ENCODE data around the gene SFT2D1.

SFT2D1 gene

GRCh38 chr6:166308769-166309589, 33.4 kb downstream of the SFT2D1 start:
- no peak overlapping the region for H3K4me3 ChIP-seq (ENCODE audit: control insufficient read depth, low read depth, low read length)
- no peak for DNase-seq (ENCODE audit: low read depth)
- TF ChIP-seq CTCF (IDR thresholded peaks at IDR 0.05; ENCODE audit: control insufficient read depth, insufficient read depth, low read depth, low read length, missing control alignments), result no peak

GRCh38 chr6:166308033-166308768, 34.1 kb downstream of the SFT2D1 start, which contains the start of gene PRR18:
Gene PRR18 (minus strand): TSS chr6:166308392. CDS start chr6:166308142, 250 bp downstream.
- DNase-seq (ENCODE audit: low read depth), result no peak
- no peak for TF ChIP-seq CTCF (IDR thresholded peaks at IDR 0.05; ENCODE audit: control insufficient read depth, insufficient read depth, low read depth, low read length, missing control alignments)
- H3K4me3 ChIP-seq (ENCODE audit: control insufficient read depth, low read depth, low read length), result peak within 1 kb of the TSS; percentile 15

DNA sequence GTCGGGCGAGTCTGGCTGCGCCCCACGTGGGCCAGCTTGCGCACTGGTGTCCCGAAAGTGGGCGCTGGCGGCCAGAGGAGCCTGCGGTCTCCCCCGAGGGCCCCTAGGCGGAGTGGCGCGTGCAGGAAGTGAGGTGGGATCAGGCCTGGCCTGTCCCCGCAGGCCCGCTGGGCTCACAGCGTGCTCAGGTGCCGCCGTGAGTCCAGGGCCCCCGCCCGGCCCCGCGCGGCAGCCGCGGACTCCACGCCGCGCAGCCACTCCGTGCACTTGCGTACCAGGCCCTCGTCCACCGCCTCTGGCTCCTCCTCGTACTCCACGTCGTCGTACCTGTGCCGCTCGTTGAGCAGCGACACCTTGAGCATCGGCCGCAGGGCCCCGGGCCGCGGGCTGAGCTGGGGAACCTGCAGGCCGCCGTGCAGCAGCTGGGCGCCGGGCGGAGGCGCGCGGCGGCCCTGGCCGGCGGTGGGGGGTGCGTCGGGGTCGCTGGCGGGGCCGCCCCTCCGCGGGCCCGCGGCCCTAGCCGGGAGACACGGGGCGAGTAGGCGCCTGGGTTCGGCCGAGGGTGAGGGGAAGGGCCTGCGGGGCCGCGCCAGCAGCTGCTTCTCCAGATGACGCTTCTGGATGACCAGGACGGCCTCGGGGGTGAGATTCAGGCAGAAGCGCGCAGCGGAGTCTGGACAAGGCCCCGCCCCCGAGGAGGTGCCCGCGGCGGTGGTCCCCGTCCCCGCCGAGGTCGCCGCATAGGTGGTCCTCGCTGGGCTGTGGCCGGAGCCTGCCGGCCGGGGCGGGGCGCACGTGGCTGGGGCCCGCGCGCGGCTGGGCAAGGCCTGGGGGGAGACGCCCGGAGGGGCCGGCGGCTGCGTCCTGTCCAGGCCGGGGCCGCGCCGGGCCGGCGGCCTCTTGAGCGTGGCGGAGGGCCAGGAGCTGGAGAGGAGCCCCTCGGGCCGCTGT, 35.0 kb downstream of the SFT2D1 start:
- no peak overlapping the region for H3K4me3 ChIP-seq (ENCODE audit: control insufficient read depth, low read depth, low read length)
- no peak for TF ChIP-seq CTCF (IDR thresholded peaks at IDR 0.05; ENCODE audit: control insufficient read depth, insufficient read depth, low read depth, low read length, missing control alignments)
- DNase-seq (ENCODE audit: low read depth), result no peak

DNA sequence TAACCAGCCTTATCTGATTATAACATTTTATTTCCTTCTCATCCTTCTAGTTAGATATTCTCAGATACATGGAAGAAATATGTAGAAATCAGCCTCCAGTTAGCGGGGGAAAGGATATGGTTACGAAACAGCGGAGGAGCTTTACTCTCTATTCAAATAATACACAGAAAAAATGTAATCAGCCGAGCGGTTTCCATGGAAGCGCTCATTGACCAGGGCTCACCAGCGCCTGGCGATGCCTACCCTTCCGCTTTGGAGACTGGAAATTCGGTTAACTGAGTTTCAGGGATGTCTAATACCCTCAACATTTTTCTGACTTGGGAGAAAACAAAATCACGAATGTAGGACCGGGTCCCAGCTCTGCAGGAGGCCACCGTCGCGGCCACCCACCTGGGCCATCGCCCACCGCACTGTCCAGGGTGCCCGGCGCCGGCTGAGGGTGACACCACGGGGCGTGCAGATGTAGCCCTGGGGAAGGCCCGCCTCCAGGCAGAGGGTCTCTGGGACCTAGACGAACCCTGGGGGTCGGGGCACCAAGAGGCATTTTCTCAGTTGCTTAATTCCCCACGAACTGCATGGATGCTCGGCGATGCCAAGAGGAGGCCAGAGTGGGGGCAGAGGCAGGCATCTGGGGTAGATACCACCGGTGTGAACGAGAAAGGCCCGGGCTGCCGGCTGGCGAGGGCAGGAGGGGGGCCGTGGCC, 35.8 kb downstream of the SFT2D1 start:
- DNase-seq (ENCODE audit: low read depth), result no peak
- no peak overlapping the region for H3K4me3 ChIP-seq (ENCODE audit: control insufficient read depth, low read depth, low read length)
- no peak for TF ChIP-seq CTCF (IDR thresholded peaks at IDR 0.05; ENCODE audit: control insufficient read depth, insufficient read depth, low read depth, low read length, missing control alignments)

- no peak for DNase-seq (ENCODE audit: low read depth)
- TF ChIP-seq CTCF (IDR thresholded peaks at IDR 0.05; ENCODE audit: control insufficient read depth, insufficient read depth, low read depth, low read length, missing control alignments), result no peak
- no peak overlapping the region for H3K4me3 ChIP-seq (ENCODE audit: control insufficient read depth, low read depth, low read length)
These were observed 36.7 kb downstream of the SFT2D1 start for GRCh38 chr6:166305562-166306117.

Measured in AG09309 (cell line).